Activated B cell treated with CpG ODN at 0.5 μM for 24 hours (primary cell): ENCODE data around the gene HJURP. TPM values are rescaled to one million over a fixed set of nuclear protein-coding genes. Genes with fewer than 3 reads are reported as not detected.
A peak's percentile ranks its signal among the peaks of the same experiment; 100 is the strongest.

Source experiments
- ATAC-seq: fragments of 200-7000 bp; cut with Tn5 transposase; one replicate; pipeline ENCODE4 v1.10.0; 2021; ENCODE audit warnings: low read depth, mild to moderate bottlenecking, moderate library complexity
- CTCF ChIA-PET: fragments of 350-600 bp; sonication (Branson Sonifier 250); formaldehyde crosslinking; loops from one replicate; lab custom pipeline; 2021; ENCODE audit warnings: antibody characterized with exemption; lab: Charles Lee
- POLR2A ChIA-PET: fragments of 350-600 bp; sonication (Branson Sonifier 250); formaldehyde crosslinking; loops from one replicate; lab custom pipeline; 2021; ENCODE audit warnings: antibody characterized with exemption; lab: Charles Lee
- DNase-seq: peaks from one replicate; pipeline ENCODE4 v3.0.0; 2022
- H3K27ac Mint-ChIP-seq: one replicate; pipeline ENCODE4 v1.8.0; 2020; ENCODE audit warnings: mixed read lengths
- H3K27me3 Mint-ChIP-seq: one replicate; pipeline ENCODE4 v1.8.0; 2021; ENCODE audit warnings: mixed read lengths
- H3K36me3 Mint-ChIP-seq: one replicate; pipeline ENCODE4 v1.8.0; 2021; ENCODE audit warnings: low read depth, mixed read lengths
- H3K4me1 Mint-ChIP-seq: one replicate; pipeline ENCODE4 v1.8.0; 2021; ENCODE audit warnings: mixed read lengths
- H3K4me3 Mint-ChIP-seq: one replicate; pipeline ENCODE4 v1.8.0; 2020; ENCODE audit warnings: mild to moderate bottlenecking, mixed read lengths
- H3K9me3 Mint-ChIP-seq: one replicate; pipeline ENCODE4 v1.8.0; 2020; ENCODE audit warnings: mixed read lengths
- intact Hi-C: fragments of 100-400 bp; cut with micrococcal nuclease; formaldehyde crosslinking; loops from one replicate; pipeline ENCODE4 v1.15.1; 2024
- total RNA-seq: library from RNA; stranded (reverse); gene quantifications from 2 replicates; pipeline ENCODE4 v1.2.3, GENCODE V29; 2022
- TF ChIP-seq, protein P1 (sequence below): fragments of 200-600 bp; IDR thresholded peaks from one replicate; pipeline ENCODE4 v1.8.0; 2022; ENCODE audit warnings: antibody characterized with exemption, mild to moderate bottlenecking

The HJURP gene
- total RNA-seq, 1 donor from 2014 or later = 1.5 TPM

DNA sequence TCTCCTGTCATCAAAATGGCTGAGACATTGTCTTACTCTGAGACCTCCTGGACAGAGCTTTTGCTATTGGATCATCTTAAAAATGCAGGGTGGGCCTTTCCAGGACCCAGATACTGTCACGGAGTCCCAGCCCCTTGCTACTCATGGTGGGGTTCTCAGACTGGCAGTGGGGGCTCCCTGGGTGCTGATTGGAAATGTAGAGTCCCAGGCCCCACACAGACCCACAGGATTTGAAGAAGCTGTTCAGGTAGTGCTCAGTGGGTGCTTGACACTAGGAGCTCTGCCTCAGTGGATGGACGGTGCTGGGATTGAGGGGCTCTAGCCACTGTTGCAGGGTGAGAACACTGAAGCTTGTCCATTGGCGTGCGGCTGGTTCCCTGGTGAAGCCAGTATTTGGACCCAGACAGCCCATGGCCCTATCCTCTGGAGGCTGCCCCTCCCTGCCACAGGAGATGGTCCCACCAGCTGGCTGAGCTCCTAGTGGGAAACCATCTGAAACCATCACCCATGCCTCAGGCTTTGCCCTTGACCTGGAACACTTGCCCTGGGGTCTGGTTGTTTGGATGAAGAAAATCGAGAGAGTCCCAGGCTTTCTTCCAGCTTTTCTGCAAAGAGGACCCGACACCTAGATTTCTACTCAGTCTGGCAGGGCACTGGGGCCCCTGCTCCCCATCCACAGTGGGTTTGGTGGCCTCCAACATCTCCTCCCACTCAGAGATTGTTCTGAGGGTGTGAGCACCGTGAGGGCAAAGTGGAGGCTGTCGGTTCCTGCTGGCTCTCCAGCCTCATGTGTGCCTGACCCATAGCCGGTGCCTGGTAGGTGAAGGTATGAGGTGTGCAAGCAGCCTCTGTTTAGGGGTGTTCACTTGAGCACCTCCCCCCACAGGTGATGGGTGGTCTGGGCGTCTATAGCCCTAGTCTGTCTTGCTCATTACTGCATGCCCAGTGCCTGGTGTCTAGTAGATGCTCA, 46.1 kb downstream of the HJURP start:
- TF ChIP-seq, protein P1, sequence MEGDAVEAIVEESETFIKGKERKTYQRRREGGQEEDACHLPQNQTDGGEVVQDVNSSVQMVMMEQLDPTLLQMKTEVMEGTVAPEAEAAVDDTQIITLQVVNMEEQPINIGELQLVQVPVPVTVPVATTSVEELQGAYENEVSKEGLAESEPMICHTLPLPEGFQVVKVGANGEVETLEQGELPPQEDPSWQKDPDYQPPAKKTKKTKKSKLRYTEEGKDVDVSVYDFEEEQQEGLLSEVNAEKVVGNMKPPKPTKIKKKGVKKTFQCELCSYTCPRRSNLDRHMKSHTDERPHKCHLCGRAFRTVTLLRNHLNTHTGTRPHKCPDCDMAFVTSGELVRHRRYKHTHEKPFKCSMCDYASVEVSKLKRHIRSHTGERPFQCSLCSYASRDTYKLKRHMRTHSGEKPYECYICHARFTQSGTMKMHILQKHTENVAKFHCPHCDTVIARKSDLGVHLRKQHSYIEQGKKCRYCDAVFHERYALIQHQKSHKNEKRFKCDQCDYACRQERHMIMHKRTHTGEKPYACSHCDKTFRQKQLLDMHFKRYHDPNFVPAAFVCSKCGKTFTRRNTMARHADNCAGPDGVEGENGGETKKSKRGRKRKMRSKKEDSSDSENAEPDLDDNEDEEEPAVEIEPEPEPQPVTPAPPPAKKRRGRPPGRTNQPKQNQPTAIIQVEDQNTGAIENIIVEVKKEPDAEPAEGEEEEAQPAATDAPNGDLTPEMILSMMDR = no peak
- intact Hi-C loops = no loop called here
- peaks cover 9% of the 10 kb centered on the region for H3K27me3 Mint-ChIP-seq
- POLR2A ChIA-PET = no interaction called here
- H3K4me1 Mint-ChIP-seq = no peaks in the 10 kb centered on the region
- no peaks in the 10 kb centered on the region for H3K9me3 Mint-ChIP-seq
- no peaks in the 10 kb centered on the region for H3K36me3 Mint-ChIP-seq
- DNase-seq = peak; percentile 5
- H3K27ac Mint-ChIP-seq = no peak overlapping the region
- H3K4me3 Mint-ChIP-seq = no peak overlapping the region
- ATAC-seq = no peak
- CTCF ChIA-PET = no interaction called here

DNA sequence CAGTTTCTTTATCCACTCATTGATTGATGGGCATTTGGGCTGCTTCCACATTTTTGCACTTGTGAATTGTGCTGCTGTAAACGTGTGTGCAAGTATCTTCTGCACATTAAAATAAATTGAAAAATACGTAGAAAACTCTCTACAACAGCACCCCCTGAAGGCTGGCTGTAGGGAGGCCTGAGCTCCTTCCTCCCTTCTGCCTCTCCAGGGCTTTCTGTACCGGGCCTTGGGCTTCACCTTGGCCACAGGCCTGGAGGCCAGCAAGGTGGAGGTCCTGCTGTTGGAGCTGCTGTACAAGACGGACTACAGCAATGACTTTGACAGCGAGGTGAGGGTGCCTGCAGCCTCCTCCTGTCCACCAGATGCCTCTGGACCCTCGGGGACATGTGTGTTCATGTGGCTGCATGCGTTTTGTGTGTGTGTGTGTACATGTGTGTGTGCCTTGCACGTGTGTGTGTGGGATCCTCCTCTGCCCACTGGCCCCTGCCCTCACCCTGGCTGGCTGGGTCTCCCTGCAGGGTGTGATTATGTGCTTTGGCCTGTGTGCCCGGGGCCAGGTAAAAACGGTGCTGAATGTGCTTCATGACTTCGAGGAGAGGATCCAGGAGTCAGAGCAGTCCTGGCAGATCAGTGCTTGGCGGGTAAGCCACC, 47.0 kb downstream of the HJURP start:
- CTCF ChIA-PET = no interaction called here

DNA sequence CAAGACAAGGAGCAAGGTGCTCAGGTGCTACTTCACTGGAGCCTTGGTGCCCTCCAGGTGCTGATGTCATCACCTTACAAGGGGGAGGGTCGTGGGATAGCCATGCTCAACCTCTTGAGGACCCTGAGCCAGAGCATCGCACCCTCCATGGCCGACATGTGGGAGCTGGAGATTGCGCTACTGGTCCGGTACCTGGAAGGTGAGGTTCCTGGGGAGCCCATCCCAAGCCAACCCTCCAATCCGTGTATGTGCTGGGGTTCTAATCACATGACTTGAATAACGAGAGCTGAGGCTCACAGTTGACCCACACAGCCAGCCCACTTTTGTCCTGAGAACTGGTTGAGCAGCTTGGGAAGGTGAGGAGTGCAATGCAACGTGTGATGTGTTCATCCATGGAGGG, 50.3 kb downstream of the HJURP start:
- intact Hi-C loops = no loop called here
- no peak overlapping the region for H3K4me3 Mint-ChIP-seq
- ATAC-seq (no peak), DNase-seq (no peak)
- no peaks in the 10 kb centered on the region for H3K4me1 Mint-ChIP-seq
- peaks cover 2% of the 10 kb centered on the region for H3K9me3 Mint-ChIP-seq
- POLR2A ChIA-PET = no interaction called here
- CTCF ChIA-PET = no interaction called here
- no peaks in the 10 kb centered on the region for H3K36me3 Mint-ChIP-seq
- peaks cover 16% of the 10 kb centered on the region for H3K27me3 Mint-ChIP-seq
- TF ChIP-seq, protein P1 = no peak
- no peak overlapping the region for H3K27ac Mint-ChIP-seq

More for the DNA sequence above, 47.0 kb downstream of the HJURP start:
- no peaks in the 10 kb centered on the region for H3K4me1 Mint-ChIP-seq
- H3K9me3 Mint-ChIP-seq = no peaks in the 10 kb centered on the region
- POLR2A ChIA-PET = no interaction called here
- no peaks in the 10 kb centered on the region for H3K36me3 Mint-ChIP-seq
- TF ChIP-seq, protein P1 = no peak
- no peak overlapping the region for H3K4me3 Mint-ChIP-seq
- intact Hi-C loops = no loop called here
- no peak overlapping the region for H3K27ac Mint-ChIP-seq
- DNase-seq = no peak
- H3K27me3 Mint-ChIP-seq = peaks cover 17% of the 10 kb centered on the region
- no peak for ATAC-seq

DNA sequence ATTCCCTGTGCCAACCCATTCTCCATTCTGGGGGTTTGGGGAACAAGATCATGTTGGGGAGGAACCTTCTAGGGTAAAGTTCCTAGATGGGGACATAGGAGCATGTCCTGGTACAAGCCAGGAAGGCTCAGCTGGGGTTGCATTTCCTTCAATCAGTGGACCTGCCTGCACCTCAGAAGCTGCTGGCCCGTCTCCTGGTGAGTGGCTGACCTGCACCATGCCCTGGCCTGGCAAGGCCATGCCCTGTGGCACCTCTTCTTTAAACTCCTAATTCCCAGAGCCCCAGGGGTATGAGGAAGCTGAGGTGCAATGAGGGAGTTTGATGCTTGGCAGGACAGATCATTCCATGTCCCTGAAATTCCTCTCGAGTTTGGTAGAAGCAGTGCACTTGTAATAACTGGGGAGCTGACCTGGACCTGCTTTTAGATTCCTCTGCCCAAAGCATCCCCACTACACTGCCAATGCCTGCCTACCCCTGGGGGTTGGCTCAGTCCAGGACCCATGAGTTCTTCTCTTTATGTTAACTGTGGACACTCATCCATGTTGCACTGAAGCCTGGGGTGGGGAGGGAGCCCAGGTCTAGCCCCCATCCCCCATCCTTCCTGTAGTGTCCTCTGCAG, 50.9 kb downstream of the HJURP start:
- Mint-ChIP-seq H3K9me3 (peaks cover 2% of the 10 kb centered on the region), H3K27ac (no peak overlapping the region), H3K27me3 (peaks cover 16% of the 10 kb centered on the region), H3K4me3 (no peak overlapping the region), H3K4me1 (no peaks in the 10 kb centered on the region), H3K36me3 (no peaks in the 10 kb centered on the region)
- ChIA-PET CTCF (no interaction called here), POLR2A (no interaction called here)
- no peak for DNase-seq
- intact Hi-C loops = no loop called here
- no peak for ATAC-seq
- TF ChIP-seq, protein P1 = no peak
